ENCODE results near the gene NAV3.

The NAV3 gene

DNA sequence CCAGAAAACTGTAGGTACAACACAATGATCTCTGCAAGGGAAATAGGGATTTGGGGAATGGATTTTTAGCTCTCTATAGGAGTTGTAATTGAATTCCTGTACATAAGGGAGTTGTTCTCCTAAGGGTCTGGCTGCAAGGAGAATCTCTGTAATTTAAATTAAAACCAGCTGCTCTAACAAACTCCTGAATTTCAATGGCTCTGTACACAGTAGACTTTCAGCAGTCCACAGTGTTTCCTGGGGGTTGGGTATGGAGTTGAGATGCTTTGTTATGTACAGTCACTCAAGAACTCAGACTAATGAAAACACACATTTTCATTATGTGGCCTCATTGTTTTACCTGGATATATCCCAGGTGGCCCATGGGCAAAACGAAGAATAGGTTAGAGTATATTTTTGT is 93.2 kb downstream of the NAV3 start:
- no peak for DNase-seq (ENCODE audit: low read depth in 3 of 3)

- no peak for DNase-seq (ENCODE audit: low read depth in 3 of 3)
These were observed 94.0 kb downstream of the NAV3 start for GRCh38 chr12:77924703-77925102.

- DNase-seq (ENCODE audit: low read depth in 3 of 3): peak in 2 of 3 donors; percentile 0
These were observed 94.9 kb downstream of the NAV3 start for GRCh38 chr12:77925536-77926108.

DNA sequence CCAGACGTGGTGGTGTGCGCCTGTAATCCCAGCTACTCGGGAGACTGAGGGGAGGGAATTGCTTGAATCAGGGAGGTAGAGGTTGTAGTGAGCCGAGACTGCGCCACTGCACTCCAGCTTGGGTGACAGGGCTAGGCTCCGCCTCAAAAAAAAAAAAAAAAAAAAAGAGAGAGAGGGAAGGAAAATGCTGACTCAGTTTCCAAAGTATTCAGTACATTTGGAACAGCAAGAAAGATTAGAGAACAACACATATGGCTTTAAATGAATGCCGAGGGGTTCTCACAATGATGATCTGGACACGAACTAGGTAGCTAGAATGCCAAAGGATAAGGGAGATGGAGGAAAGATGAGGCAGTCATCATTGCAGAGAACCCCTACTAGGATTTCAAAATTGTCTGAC is 97.4 kb downstream of the NAV3 start:
- DNase-seq (ENCODE audit: low read depth in 3 of 3): no peak

GRCh38 chr12:77932216-77932615 is 101.5 kb downstream of the NAV3 start:
- DNase-seq (ENCODE audit: low read depth in 3 of 3): no peak

DNA sequence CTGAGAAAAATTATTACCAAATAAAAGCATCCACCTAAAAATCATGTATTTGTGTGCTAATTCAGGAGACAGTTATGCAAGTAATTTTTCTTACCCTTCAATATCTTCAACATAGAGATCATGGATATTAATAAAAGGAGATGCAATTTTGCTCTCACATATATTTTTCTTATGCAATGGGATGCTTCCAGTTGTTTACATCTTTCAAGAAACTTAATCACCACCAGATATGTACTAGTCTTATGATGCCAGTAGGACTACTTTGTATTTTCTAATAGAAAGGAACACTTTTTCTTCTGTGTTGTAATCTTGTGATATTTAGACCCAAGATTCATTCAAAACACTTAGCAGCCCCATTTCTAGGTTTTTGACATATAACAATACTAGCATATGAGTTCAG is 107.6 kb downstream of the NAV3 start:
- DNase-seq (ENCODE audit: low read depth in 3 of 3): no peak

GRCh38 chr12:77940011-77940423 is 109.3 kb downstream of the NAV3 start:
- DNase-seq (ENCODE audit: low read depth in 3 of 3): no peak

DNA sequence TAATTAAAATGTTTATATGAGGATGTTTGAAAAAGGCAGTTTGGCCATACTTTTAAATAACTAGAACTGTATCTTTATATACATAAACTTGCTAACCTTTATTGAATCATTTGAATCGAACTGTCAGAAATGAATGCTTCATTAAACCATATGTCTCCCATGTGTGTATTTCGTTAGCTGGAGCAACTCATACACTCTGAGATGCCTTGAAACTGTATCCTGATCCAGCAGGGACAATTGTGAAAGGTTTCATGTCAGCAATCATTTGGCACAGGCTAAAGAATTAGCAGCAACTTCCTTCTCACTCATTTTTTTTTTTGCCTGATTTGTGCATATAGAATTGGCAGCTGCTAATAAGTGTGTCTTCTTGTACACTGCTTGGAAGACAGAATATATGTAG is 109.9 kb downstream of the NAV3 start:
- no peak for DNase-seq (ENCODE audit: low read depth in 3 of 3)

GRCh38 chr12:77941401-77941800 is 110.7 kb downstream of the NAV3 start:
- no peak for DNase-seq (ENCODE audit: low read depth in 3 of 3)

GRCh38 chr12:77943466-77943865 is 112.8 kb downstream of the NAV3 start:
- DNase-seq (ENCODE audit: low read depth in 3 of 3): no peak

- DNase-seq (ENCODE audit: low read depth in 3 of 3): no peak
These were observed 115.9 kb downstream of the NAV3 start for GRCh38 chr12:77946541-77947061.

DNA sequence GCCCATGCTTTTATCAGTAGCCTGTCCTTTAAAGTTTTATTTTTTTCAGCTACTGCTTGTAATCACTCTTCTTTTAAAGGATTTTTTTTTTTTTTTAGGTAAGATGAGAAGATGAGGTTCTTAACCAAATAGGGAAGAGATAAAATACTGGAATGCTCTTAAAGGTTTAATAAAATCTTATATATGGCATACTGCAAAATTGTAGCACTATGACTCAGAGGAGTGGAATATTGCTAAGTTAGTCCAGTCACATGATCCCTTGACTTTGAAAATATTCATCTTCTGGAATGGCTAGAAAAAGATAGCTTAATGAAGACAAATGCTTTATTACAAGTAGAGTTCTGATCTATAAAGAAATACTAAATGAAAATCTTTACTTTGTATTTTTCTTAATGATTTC is 116.6 kb downstream of the NAV3 start:
- no peak for DNase-seq (ENCODE audit: low read depth in 3 of 3)

DNA sequence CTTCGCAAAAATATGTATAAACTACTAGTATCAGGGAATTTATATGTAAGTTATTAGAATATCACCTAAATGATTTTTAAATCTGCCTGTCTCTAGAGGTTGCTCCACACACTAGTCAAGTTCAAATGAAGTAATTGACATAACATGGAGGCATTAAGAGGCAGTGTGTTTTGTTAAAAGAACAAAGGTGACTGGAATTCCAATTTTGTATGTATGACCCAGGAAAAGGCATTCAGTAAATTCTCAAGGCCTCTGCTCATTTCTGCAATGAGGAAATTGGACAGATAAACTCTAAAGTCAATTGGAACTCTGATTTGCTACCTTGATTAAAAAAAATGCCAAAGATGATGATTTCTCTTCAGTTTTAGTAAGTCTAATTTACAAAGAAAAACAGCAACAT is 117.1 kb downstream of the NAV3 start:
- no peak for DNase-seq (ENCODE audit: low read depth in 3 of 3)

GRCh38 chr12:77949943-77950342 is 119.2 kb downstream of the NAV3 start:
- no peak for DNase-seq (ENCODE audit: low read depth in 3 of 3)

DNA sequence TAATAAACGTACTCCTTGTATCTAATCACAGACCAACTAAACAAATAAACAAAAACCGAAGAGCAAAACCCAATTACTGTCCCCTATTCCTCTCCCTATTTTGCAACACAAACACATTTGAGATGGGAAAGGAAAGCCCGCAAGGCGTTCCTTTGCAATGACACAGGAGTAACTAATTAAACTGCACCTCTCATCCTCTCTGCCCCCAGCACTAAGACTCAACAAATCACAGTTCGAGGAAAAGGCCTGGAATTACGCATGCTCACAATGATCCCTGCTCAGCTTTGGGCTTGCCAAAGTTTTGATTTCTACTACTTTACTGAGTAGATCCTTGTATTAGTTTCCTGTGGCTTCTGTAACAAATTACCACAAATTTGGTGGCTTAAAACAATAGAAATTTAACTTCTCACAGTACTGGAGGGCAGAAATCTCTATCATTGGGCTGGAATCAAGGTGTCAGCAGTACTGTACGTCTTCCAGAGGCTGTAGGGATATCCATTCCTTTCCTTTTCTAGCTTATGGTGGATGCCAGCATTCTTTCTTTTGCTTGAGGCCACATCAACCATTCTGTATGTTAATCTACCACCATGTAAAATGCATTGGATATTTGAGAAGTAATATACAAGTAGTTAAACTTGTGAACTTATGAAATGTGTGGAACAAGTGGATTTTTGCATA is 123.0 kb downstream of the NAV3 start:
- DNase-seq (ENCODE audit: low read depth in 3 of 3): no peak

GRCh38 chr12:77954206-77954555 is 123.5 kb downstream of the NAV3 start:
- no peak for DNase-seq (ENCODE audit: low read depth in 3 of 3)

- DNase-seq (ENCODE audit: low read depth in 3 of 3): no peak
These were observed 126.4 kb downstream of the NAV3 start for GRCh38 chr12:77957062-77957461.

GRCh38 chr12:77963576-77964178 is 133.0 kb downstream of the NAV3 start:
- no peak for DNase-seq (ENCODE audit: low read depth in 3 of 3)

- no peak for DNase-seq (ENCODE audit: low read depth in 3 of 3)
These were observed 135.1 kb downstream of the NAV3 start for GRCh38 chr12:77965790-77966189.

GRCh38 chr12:77968021-77968420 is 137.3 kb downstream of the NAV3 start:
- DNase-seq (ENCODE audit: low read depth in 3 of 3): no peak

DNA sequence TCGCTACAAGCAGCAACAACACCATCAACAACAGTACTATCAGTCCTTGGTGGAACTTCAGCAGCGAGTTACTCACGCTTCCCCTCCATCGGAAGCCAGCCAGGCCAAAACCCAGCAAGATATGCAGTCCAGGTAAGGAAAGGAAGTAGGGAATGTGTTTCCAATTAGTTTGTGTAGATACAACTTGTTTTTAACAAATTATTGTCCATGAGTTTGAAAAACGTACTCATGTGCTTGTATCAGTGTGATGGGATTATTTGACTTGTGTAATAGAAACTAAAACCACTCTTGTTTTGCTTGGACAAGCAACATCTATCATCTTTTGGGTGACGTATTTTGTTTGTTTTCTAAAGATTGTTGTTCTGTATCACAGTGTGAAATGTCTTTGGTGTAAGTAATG is 137.9 kb downstream of the NAV3 start:
- no peak for DNase-seq (ENCODE audit: low read depth in 3 of 3)

GRCh38 chr12:77973579-77973978 is 142.9 kb downstream of the NAV3 start:
- DNase-seq (ENCODE audit: low read depth in 3 of 3): no peak

- DNase-seq (ENCODE audit: low read depth in 3 of 3): no peak
These were observed 144.0 kb downstream of the NAV3 start for GRCh38 chr12:77974645-77975044.

Data from stimulated activated CD4-positive, alpha-beta T cell treated with anti-CD3 and anti-CD28 coated beads, TNF-alpha, amount 100 ng/mL, for 48 hours (primary cell).